ENCODE results near the gene RNF208. TPM values are rescaled to one million over a fixed set of nuclear protein-coding genes. Genes with fewer than 3 reads are reported as not detected.

RNF208 gene
- polyA plus RNA-seq, 1 of the 3 experiments (the other 2 are of a cell fraction), result 2.7 TPM

GRCh38 chr9:137198051-137198901 is 23.8 kb downstream of the RNF208 start:
- CTCF ChIA-PET, result interaction anchor here (1.0 to 1.7 kb wide), 6 partner anchors 10 to 69 kb away, joined by 3 to 6 read pairs (median 4); partner anchors contain the start of genes ANAPC2, RNF224, SSNA1 and TUBB4B
- Histone ChIP-seq H3F3A (replicated peaks; ENCODE audit: insufficient read depth) (peaks cover 14% of the 10 kb centered on the region), H4K20me1 (ENCODE audit: insufficient read depth) (peaks cover 45% of the 10 kb centered on the region), H3K4me2 (peak overlapping the region; percentile 86), H3K36me3 (replicated peaks in 1 of 2; ENCODE audit: control insufficient read depth in 1 of 2, insufficient read depth in 2 of 2, low read length in 1 of 2) (no peaks in the 10 kb centered on the region), H3K4me1 (ENCODE audit: control insufficient read depth in 1 of 2, insufficient read depth in 2 of 2, low read depth in 1 of 2, low read length in 1 of 2) (peaks cover 12 to 28% of the 10 kb centered on the region in 2 experiments; a peak in 3 of 4 replicates), H3K27me3 (ENCODE audit: insufficient read depth) (no peaks in the 10 kb centered on the region), H3K9ac (no peak overlapping the region), H3K4me3 (ENCODE audit: low read depth in 2 of 2, low read length in 1 of 2) (no peak overlapping the region; a peak in 1 of 4 replicates), H3K79me2 (ENCODE audit: insufficient read depth) (peaks cover 66% of the 10 kb centered on the region), H3K9me3 (no peaks in the 10 kb centered on the region), H3K27ac (ENCODE audit: low read depth in 2 of 2, low read length in 1 of 2) (no peak overlapping the region), H3K9me2 (no peaks in the 10 kb centered on the region), H2AFZ (ENCODE audit: low read depth) (no peak overlapping the region)
- POLR2A ChIA-PET, result interaction anchor here (0.6 to 2.5 kb wide), 3 partner anchors 9 to 44 kb away, joined by 3 to 20 read pairs (median 6); partner anchors contain the start of genes ANAPC2, SSNA1 and TUBB4B
- no peak for TF ChIP-seq GATA2 (CRISPR knock-in tag; IDR thresholded peaks at IDR 0.05)
- no peak for TF ChIP-seq RAD21 (IDR thresholded peaks at IDR 0.05; ENCODE audit: low read length)
- TF ChIP-seq EP300 (IDR thresholded peaks at IDR 0.05; ENCODE audit: borderline replicate concordance in 1 of 2, low read depth in 1 of 2, low read length in 1 of 2), result no peak
- no peak for TF ChIP-seq FOXJ3 (CRISPR knock-in tag; IDR thresholded peaks at IDR 0.05)
- TF ChIP-seq TAF1 (IDR thresholded peaks at IDR 0.05; ENCODE audit: borderline replicate concordance, low read depth, low read length), result no peak
- TF ChIP-seq MXI1 (IDR thresholded peaks at IDR 0.05; ENCODE audit: low read depth, low read length), result no peak
- DNase-seq, result no peak
- 91% methylated on average over 12 of the region's 19 CpGs for WGBS (ENCODE audit: low lambda C conversion rate)

GRCh38 chr9:137195525-137196220 is 26.4 kb downstream of the RNF208 start:
- CTCF ChIA-PET, result interaction anchor here (1.3 to 2.0 kb wide), 5 partner anchors 27 to 167 kb away, joined by 3 to 9 read pairs (median 5); partner anchors contain the start of genes NPDC1 and RNF224
- POLR2A ChIA-PET, result interaction anchor here (1.4 to 1.5 kb wide), 2 partner anchors 9 to 66 kb away, joined by 3 read pairs; no protein-coding TSS in a partner anchor
- Histone ChIP-seq H3K79me2 (ENCODE audit: insufficient read depth) (peaks cover 63% of the 10 kb centered on the region), H3K9me2 (no peaks in the 10 kb centered on the region), H3K4me1 (ENCODE audit: control insufficient read depth in 1 of 2, insufficient read depth in 2 of 2, low read depth in 1 of 2, low read length in 1 of 2) (peaks cover 12 to 20% of the 10 kb centered on the region in 2 experiments; a peak in 2 of 4 replicates), H3K27me3 (ENCODE audit: insufficient read depth) (no peaks in the 10 kb centered on the region), H3K27ac (ENCODE audit: low read depth in 2 of 2, low read length in 1 of 2) (no peak overlapping the region), H3F3A (replicated peaks; ENCODE audit: insufficient read depth) (no peaks in the 10 kb centered on the region), H3K36me3 (replicated peaks in 1 of 2; ENCODE audit: control insufficient read depth in 1 of 2, insufficient read depth in 2 of 2, low read length in 1 of 2) (peaks cover 0 to 17% of the 10 kb centered on the region in 2 experiments), H3K4me2 (no peak overlapping the region), H3K9ac (no peak overlapping the region), H3K4me3 (ENCODE audit: low read depth in 2 of 2, low read length in 1 of 2) (no peak overlapping the region), H2AFZ (ENCODE audit: low read depth) (no peak overlapping the region), H3K9me3 (no peaks in the 10 kb centered on the region), H4K20me1 (ENCODE audit: insufficient read depth) (peaks cover 56% of the 10 kb centered on the region)
- WGBS (ENCODE audit: low lambda C conversion rate), result 80% methylated on average over 9 of the region's 21 CpGs
- DNase-seq, result no peak
- no peak for TF ChIP-seq TEAD4 (IDR thresholded peaks at IDR 0.05; ENCODE audit: borderline replicate concordance, insufficient read depth)
- TF ChIP-seq ZBTB33 (IDR thresholded peaks at IDR 0.05; ENCODE audit: borderline replicate concordance, low read depth), result no peak
- TF ChIP-seq YY1 (IDR thresholded peaks at IDR 0.05; ENCODE audit: low read depth), result no peak
- TF ChIP-seq CTCF (IDR thresholded peaks at IDR 0.05), result no peak
- TF ChIP-seq MAX (IDR thresholded peaks at IDR 0.05; ENCODE audit: low read depth), result no peak
- no peak for TF ChIP-seq USF2 (IDR thresholded peaks at IDR 0.05; ENCODE audit: borderline replicate concordance, low read depth, low read length)
- TF ChIP-seq MXI1 (IDR thresholded peaks at IDR 0.05; ENCODE audit: low read depth, low read length), result no peak
- no peak for TF ChIP-seq CHD2 (IDR thresholded peaks at IDR 0.05; ENCODE audit: low read length, partially characterized antibody)
- no peak for TF ChIP-seq NRF1 (IDR thresholded peaks at IDR 0.05; ENCODE audit: low read depth, low read length)

All from SK-N-SH (cell line).